ENCODE data around the gene UQCC2.
A peak's percentile ranks its signal among the peaks of the same experiment; 100 is the strongest.

UQCC2 gene

DNA sequence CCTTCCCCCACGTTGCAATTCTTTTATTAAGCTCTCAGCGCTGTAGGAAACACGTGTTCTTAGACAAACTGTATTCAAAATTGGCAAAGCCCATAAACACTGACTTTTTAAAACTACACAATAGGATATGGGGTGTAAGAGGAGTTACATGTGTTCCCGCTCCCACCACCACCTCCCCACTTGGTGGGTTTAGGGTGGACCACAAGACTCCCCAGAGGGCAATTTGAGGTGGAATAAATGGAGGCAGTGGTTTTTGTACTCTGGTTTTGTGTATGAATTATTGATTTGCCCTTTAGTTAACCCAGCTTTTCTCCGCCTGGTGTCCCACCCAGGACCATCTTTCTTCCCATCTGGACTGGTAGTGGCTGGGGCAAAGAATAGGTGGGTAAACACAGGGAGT, 3.7 kb downstream of the UQCC2 start:
- DNase-seq (ENCODE audit: low read depth in 2 of 2): no peak

DNA sequence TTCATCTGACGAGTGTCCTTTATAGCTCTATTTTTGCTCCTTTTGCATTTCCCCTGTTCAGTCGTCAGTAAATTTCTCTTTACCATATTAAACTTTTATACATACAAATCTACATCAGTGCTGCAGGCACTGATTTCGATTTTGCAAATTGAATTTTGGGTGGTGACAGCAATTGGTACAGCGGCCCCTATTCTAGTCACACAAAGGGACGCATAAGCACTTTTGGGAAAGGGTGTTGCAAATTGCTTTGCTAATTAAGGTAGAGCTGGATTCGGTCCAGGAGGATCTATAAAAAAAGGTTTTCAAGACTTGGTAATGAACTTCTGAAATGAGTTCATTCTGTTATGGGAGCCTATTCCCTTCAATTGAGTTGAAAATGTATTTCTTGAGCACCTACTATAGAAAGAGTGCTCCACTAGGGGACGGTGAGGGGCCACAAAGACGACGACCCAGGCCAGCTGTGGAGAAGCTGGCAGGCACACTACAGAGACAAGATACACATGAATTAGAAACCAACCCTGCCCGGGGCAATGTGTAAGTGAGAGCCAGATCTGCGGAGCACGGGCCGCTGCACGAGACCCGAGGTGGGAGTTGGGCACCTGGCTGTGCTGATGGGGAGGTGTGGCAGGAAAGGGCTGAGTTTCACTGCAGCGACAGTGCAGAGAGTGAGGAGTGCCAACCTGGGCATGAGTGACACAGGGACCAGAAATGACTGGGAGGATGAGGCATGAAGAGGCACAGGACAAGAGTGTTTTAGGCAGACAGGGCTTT, 5.4 kb downstream of the UQCC2 start:
- no peak for DNase-seq (ENCODE audit: low read depth in 2 of 2)

GRCh38 chr6:33705268-33705885, 6.1 kb downstream of the UQCC2 start:
- no peak for DNase-seq (ENCODE audit: low read depth in 2 of 2)

DNA sequence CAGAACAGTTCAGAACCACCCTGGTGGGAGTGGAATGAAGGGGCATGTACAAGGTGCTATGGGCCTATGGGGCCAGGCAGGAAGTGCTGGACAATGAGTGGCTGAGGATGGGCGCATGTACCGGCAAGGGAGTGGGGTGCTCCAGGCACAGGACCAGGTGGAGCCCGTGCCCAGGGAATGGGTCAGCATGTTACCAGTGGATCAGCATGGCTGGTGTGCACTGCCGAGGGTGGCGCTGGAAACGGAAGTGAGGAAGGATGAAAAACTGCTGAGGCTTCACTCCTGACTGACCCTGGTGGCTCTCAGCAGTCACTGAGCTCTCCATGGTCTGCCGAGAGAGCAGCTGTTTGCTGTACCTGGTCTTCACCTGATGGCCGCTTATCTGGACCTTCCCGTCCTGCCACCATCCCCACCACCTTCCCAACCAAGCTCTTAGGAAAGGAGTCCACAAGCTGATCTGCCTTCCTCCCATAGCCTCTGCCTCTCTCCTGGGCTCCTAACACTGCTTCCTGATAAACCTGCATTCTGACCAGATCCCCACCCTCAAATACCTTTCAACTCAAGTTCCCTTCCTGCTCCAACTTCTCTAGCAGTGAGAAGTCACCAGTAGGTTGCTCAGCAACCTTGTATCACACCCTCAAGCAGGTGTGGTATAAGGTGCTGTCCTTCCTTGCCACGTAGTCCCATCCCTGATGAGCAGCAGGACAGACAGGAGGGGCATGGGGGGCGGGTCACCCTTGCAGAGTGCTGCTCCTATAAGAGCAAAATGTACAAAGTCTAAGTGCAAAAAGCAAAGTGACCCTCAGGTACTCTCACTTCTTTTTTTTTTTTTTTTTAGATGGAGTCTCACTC, 7.1 kb downstream of the UQCC2 start:
- DNase-seq (ENCODE audit: low read depth in 2 of 2): no peak

GRCh38 chr6:33702345-33702977, 9.0 kb downstream of the UQCC2 start:
- DNase-seq (ENCODE audit: low read depth in 2 of 2): no peak

DNA sequence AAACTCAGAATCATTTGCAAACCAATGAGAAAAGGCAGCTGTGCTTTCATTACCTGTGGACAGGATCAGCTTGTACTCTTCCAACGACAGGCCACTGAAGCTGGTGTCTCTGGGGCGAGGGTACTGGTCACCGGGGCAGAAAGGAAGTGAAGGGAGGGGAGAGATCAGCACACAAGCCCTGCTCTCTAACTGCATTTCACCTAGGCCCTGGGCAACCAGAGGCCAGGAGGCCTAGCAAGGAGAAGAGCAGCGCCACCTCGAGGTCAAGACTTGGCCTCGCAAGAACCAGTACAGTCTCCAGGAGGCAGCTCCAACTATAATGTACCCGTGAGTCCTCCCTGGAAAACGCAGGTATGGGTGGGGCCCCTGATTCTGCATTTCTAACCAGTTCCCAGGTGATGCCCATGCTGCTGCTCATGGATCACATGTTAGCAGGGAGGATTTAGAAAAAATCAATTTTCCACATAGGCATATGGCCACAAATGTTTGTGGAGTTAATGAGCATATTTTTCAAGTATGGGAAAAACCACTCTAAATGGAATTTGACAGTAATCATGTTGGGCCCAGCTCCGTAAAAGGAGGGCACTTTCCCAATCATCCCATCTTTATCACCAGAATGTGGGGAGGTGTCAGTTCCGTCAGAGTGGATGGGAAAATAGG, 11.0 kb downstream of the UQCC2 start:
- DNase-seq (ENCODE audit: low read depth in 2 of 2): peak; percentile 45 to 49

- no peak for DNase-seq (ENCODE audit: low read depth in 2 of 2)
Observed at GRCh38 chr6:33699739-33700138, 11.8 kb downstream of the UQCC2 start.

DNA sequence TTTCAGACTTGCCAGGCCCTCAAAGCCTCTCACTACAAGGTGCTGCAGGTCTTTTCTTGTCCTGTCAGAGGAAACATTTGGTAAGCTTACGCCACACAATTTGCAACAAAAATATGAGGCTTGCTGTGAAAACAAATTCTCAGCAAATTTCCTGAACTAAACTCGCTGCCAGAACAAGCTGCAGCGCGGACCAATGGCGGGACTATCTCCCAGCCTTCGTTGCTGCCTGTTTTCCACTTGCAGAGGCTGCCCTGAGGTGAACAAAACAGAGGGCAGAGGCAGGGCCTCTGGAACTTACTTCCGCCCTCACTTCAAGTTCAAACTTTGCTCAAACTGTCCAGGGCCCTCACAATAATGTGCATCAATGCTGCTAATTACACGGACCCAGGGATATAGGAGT, 12.4 kb downstream of the UQCC2 start:
- DNase-seq (ENCODE audit: low read depth in 2 of 2): no peak

- no peak for DNase-seq (ENCODE audit: low read depth in 2 of 2)
Observed at GRCh38 chr6:33698494-33698893, 13.0 kb downstream of the UQCC2 start.

- DNase-seq (ENCODE audit: low read depth in 2 of 2): no peak
Observed at GRCh38 chr6:33697845-33698244, 13.7 kb downstream of the UQCC2 start.

DNA sequence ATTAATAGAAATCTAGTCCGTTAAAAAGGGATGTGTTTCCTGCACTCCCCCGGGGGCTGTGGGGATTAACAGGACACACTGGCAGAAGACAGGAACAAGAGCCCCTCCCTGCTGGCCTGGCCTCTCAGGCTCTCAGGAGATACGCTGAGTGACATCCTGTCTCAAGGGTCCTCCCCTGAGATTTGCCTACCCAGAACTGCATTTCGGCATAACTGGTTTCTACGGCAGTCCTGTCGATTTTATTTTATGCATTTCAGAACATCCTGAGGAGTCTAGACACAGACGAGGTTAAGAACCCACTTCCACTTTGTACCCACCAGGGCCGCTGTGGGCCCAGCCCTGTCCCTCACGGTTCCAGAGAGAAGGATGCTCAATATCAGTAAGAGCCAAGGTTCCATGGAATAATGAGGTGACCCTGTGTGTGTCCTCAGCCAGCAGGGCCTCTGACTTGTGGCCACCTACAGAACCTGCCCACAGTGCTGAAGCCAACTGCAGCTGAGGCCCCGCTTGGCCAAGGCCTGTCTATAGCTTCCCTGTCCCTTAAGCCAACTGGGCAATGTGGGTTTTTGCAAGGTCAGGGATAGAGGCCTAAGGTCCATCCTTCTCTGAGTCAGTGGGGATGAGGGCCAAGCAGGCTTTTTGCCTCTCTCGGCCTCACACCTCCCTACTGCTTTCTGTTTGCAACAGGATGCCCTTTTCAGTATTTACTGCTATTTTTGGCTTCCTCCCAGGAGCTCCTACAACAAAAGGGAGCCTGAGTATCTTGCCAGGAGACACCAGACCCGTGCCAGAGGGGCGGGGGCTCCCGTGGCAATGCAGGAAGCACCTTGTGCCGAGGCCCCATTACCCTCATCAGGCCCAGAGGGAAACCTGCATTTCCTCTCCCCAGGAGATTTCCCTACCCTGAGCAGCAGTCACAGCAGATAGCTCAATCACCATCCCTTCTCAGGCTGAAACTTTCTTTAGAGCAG, 14.7 kb downstream of the UQCC2 start:
- no peak for DNase-seq (ENCODE audit: low read depth in 2 of 2)

DNA sequence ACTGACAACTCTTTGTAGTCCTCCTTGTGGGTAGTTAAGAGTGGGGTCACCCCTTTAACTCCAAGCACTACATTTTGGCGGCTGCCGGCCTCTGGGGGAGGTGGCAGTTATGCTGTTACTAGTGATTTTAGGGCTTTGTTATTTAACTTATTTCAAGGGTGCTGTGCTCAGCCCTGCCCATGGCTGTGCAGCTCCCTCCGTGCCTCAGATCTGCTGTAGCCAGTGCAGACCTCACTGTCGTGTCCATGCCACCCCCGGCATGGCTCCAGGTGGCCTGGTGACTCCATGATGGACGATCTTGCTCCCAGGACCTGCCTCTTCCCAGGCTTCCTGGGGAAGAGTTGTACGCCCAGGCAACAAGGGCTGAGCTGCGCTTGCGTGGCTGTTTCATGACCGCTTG, 15.4 kb downstream of the UQCC2 start:
- no peak for DNase-seq (ENCODE audit: low read depth in 2 of 2)

DNA sequence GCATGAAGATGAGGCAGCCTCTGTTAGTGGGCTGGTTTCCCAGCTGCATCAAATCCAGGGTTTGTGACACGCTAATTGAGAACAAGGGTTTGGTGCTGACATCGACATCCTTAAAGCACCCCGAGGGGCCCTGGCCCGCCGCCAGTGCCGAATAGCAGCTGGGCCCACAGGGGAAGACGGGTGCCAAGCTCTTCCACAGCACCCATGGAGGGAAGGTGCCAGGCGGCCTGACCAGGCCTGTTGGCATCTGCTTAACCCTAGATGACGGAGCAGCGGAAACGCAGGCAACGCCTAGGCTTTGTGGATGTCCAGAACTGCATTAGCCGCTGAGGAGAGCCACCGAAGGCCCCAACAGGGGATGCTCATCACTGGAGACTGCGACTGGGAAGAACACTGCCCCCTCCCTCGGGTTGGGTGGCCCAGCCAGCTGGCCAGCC, 16.0 kb downstream of the UQCC2 start:
- no peak for DNase-seq (ENCODE audit: low read depth in 2 of 2)

DNA sequence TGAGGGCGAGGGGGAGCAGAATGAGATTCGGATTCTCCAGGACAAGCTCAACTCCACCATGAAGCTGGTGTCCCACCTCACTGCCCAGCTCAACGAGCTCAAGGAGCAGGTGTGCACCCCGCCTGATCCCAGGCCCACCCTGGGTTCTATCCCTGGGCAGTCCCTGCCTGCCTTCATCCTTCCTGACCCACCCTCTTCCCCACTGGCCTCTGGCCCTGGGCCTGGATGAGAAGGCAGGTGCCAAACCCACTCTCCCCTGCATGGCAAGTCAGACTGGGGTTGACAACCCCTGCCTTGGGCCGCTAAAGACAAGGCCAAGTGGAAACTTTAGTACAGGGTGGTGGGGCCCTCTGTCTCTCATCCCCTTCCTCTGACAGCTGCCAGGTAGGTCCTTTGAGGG, 16.5 kb downstream of the UQCC2 start:
- no peak for DNase-seq (ENCODE audit: low read depth in 2 of 2)

GRCh38 chr6:33694401-33694931, 17.0 kb downstream of the UQCC2 start:
- peak; percentile 67 to 76 for DNase-seq (ENCODE audit: low read depth in 2 of 2)

GRCh38 chr6:33693186-33694105, 18.1 kb downstream of the UQCC2 start:
- DNase-seq (ENCODE audit: low read depth in 2 of 2): no peak

DNA sequence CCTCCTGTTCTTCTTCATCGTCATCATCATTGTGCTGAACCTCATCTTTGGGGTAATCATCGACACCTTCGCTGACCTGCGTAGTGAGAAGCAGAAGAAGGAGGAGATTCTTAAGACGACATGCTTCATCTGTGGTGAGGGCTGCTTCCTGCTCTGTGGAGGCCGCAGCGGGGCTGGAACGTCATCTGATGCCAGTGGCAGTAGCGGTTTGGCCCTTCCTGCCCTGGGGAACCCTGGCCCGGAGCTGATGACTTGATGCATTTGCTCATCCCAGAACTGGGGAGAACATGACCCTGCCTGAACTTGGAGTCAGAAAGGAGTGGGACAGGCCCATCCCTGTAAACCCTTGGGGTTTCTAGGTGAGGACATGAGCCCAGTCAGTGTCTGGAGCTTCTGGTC, 18.7 kb downstream of the UQCC2 start:
- peak; percentile 30 to 56 for DNase-seq (ENCODE audit: low read depth in 2 of 2)

DNA sequence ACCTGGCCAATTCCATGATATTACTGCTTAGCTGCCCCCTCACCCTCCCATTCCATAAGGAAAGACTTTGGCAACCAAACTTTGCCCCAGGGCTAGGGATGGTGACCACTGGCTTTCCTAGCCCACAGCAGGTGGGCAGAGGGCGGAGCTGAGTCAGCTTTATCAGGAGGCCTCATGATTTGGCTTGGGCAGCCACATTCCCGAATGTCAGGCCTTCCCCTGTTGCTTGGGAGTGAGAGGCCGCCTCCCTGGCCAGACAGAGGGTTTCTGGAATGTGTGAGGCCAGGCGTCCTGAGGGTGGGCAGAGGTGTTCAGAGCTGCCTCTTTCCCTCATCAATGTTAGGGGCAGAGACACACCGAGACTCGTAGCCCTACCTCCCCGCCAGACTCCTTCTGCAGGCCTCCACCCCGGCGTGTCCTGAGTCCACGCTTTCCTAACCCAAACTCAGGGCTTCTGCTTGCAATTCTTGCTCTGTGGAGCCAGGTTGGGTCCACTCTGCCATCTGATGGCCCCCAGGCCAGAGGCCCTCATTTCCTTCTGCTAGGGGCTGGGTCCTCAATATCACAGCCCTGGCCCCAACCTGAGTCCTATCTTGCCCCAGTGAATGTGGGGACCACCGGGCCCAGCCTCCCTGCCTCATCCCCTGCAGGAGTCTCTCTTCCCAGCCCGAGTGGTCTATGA, 19.3 kb downstream of the UQCC2 start:
- DNase-seq (ENCODE audit: low read depth in 2 of 2): no peak

All from stimulated activated CD8-positive, alpha-beta memory T cell treated with anti-CD3 and anti-CD28 coated beads, Interleukin-7, amount 100 ng/mL, for 4 hours (primary cell).